Airway epithelial cell (primary cell): ENCODE results near the gene SP110. TPM values are rescaled to one million over a fixed set of nuclear protein-coding genes. Genes with fewer than 3 reads are reported as not detected.

Experiments used
- total RNA-seq: library from RNA; depleted of rRNA; stranded (reverse); fragments of >200 nt; gene quantifications from 2 replicates; pipeline ENCODE4 v1.2.3, GENCODE V29; 2015

SP110 gene
- total RNA-seq: 10.1 and 12.2 TPM in 2 replicates

GRCh38 chr2:230219419-230220331 lies at the start of gene SP110:
Gene SP110 (minus strand): TSS chr2:230219984. CDS start chr2:230216927, 3,057 bp downstream.

GRCh38 chr2:230225486-230225885 lies 5.7 kb upstream of the SP110 start, which contains the start of gene SP140:
Gene SP140 (plus strand): TSS chr2:230225736. CDS start chr2:230225845, 109 bp downstream.

Other genes with a start within 250 kb of the SP110 start
- 2.4 and 3.7 TPM in 2 replicates for gene SLC16A14, start 151.1 kb downstream of the SP110 start, total RNA-seq
- not detected in 2 replicates for gene SP140, start 5.8 kb upstream of the SP110 start, total RNA-seq
- 2.7 and 6.0 TPM in 2 replicates for gene SP140L, start 107.2 kb upstream of the SP110 start, total RNA-seq
- gene SP100, start 196.2 kb upstream of the SP110 start, total RNA-seq: 25.7 TPM in 2 replicates